ENCODE data around the gene FADD.
"Not testable (repeated sequence)": the region's sequence is repeated elsewhere in the genome, so short reads cannot be mapped to it uniquely, and the experiment has no call there.

Gene FADD

DNA sequence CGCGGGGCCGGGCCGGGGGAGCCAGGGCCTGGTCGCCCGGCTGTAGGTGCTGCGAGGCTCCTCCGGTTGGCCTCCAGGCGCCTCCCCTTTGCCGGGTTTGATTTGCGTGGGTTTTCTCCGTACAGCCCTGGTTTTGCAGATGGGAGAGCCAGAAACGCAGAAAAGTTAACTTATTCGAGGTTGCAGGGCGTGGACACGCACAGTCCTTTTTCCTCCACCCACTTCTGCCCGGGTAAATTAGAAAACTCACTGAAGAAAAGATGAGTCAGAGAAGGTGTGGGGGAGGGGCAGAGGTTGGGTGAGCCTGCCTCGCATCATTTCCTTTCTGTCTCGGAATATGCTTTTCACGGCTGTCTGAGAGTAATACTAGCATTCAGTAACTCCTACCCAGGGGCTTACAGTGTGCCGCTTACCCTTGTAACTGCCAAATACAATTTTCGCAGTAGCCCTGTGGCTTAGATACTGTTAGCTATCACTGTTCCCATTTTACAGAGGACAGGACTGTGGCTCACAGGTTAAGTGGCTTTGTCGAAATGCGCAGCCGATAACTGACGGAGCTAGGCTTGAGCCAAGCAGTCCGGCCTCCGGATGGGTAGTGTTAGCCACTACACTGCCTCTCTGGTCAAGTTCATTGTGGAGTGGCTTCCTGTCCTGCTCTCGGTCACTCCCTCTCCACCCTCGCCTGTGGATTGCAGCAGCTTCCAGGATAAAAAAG is 812 bp downstream of the FADD start:
- DNase-seq (ENCODE audit: low read depth in 4 of 4, low spot score in 1 of 4) = peak; percentile 86 to 95 (median 92)

DNA sequence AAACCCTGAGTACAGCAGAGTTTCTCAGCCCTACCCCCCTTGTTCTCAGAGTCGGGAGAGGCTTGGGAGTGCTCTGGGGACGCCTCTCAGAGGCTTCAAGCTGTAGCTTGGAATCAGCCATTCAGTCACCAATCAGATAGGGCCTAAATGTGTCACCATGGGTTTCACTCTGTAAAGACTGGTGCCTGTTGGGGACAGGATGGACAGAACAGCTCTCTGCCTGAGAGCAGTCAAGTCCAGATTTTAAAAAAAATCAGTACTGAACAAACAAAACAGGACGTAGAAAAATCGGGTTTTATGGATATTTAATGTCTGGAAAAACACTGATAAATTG is 1.3 kb downstream of the FADD start:
- peak in 1 of 4 experiments; percentile 7 for DNase-seq (ENCODE audit: low read depth in 4 of 4, low spot score in 1 of 4)

DNA sequence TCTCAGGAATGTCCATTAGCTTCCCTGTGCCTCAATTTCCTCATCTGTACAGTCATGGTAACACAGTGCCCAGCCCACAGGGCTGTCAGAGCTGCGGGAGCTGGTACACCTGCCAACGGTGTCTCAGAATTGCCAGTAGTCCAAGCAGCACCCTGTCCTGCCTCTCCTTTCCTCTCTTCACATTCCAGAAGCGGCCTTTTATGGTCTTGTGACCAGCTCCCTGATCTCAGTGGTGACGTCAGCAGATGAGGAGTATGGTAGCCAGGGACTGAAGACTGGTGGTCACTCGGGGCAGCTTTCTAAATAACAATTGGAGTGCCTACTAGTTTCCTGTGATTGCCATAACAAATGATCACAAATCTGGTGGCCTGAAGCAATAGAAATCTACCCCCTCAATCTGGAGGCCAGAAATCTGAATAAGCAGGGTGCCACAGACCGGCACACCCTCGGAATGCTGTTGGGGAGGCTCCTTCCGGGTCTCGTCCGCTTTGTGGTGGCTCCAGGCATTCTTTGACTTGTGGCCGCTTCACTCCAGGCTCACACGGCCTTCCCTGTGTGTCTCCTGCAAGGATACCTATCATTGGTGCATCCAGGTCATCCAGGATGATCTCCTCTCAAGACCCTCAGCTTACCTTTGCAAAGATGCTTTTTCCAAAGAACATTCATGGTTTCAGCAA is 2.1 kb downstream of the FADD start:
- no peak for DNase-seq (ENCODE audit: low read depth in 4 of 4, low spot score in 1 of 4)

DNA sequence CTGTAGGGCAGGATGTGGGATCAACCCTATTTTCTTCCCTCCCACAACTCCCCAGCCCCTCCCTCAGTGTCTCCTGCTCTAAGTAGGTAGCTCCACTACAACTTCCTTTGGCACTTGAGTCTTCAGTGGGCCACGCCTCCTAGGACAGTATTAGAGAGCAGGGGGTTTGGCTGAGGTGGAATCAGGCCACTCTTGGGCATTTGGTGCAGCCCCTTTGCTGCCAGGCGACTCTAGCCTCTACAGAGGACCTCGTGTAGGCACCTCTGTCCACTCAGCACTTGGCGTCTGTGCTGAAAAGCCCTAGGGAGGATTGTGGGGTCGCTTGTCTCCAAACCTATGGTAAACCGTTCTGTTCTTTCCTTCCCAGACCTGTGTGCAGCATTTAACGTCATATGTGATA is 2.7 kb downstream of the FADD start:
- no peak for DNase-seq (ENCODE audit: low read depth in 4 of 4, low spot score in 1 of 4)

DNA sequence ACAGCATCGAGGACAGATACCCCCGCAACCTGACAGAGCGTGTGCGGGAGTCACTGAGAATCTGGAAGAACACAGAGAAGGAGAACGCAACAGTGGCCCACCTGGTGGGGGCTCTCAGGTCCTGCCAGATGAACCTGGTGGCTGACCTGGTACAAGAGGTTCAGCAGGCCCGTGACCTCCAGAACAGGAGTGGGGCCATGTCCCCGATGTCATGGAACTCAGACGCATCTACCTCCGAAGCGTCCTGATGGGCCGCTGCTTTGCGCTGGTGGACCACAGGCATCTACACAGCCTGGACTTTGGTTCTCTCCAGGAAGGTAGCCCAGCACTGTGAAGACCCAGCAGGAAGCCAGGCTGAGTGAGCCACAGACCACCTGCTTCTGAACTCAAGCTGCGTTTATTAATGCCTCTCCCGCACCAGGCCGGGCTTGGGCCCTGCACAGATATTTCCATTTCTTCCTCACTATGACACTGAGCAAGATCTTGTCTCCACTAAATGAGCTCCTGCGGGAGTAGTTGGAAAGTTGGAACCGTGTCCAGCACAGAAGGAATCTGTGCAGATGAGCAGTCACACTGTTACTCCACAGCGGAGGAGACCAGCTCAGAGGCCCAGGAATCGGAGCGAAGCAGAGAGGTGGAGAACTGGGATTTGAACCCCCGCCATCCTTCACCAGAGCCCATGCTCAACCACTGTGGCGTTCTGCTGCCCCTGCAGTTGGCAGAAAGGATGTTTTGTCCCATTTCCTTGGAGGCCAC is 3.3 kb downstream of the FADD start:
- DNase-seq (ENCODE audit: low read depth in 4 of 4, low spot score in 1 of 4) = no peak

DNA sequence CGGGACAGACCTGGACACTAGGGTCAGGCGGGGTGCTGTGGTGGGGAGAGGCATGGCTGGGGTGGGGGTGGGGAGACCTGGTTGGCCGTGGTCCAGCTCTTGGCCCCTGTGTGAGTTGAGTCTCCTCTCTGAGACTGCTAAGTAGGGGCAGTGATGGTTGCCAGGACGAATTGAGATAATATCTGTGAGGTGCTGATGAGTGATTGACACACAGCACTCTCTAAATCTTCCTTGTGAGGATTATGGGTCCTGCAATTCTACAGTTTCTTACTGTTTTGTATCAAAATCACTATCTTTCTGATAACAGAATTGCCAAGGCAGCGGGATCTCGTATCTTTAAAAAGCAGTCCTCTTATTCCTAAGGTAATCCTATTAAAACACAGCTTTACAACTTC is 3.9 kb downstream of the FADD start:
- no peak for DNase-seq (ENCODE audit: low read depth in 4 of 4, low spot score in 1 of 4)

DNA sequence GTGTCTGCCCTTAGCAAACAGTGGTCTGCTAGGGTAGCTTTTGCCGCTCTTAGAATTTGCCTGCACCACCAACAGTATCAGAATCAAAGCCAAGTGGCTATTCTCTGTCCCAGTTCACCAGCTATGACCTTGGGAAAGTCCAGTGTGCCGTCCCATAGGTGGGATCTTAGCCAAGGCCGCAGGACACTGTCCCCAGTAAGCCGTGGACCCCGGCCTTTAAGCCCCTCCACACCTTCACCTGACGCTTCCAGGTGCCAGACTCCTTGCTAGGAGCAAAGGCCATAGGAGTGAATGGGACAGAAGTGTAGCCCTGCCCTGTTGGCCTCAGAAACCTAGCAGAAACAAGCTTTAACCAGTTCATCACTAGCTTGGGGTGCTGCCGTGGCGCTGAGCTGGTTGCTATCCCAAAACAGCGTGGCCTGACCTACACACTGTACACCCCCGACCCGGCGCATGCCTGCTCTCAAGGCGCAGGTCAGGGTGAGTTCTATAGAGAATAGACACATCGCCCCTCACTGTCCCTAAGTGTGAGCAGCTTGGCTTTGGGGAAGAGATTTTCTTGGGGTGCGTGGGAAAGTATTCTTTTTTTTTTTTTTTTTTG is 4.5 kb downstream of the FADD start:
- DNase-seq (ENCODE audit: low read depth in 4 of 4, low spot score in 1 of 4) = no peak

DNA sequence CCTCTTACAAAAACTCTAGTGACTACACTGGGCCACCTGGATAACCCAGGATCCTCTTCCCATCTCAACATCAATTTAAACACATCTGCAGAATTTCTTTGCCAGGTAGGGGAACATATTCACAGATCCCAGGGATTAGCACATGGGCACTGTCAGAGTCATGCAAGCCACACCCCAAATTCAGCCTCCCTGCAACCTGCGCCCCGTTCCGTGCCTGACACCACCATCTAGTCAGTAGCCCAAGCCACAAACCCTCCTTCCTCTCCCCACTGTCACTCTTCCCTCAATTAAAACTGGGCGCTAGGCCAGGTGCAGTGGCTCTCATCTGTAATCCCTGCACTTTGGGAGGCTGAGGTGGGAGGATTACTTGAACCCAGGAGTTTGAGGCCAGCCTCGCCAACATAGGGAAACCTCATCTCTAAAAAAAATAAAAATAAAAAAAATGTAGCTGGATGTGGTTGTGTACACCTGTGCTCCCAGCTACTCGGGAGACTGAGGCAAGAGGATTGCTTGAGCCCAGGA is 6.4 kb downstream of the FADD start:
- DNase-seq (ENCODE audit: low read depth in 4 of 4, low spot score in 1 of 4) = no peak

DNA sequence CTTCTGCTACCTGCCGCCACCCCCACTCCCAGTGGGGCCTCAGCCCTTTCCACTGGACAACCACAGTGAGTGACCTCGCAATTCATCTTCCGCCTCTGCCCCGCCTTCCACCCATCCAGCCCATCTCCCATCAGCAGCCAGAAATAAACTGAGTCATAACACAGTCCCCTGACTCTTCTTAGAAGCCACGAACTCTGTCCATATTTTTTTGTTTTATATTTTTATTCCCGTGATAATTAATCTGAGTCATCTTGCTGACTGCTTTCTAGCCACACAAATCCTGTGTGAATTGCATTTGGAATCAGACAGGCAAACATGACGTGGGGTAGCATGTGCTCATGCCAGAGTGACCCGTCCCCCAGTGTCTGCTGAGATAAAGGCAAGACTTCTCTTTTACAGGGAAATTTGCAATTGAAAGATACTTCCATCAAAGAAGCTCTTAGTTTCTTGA is 7.0 kb downstream of the FADD start:
- DNase-seq (ENCODE audit: low read depth in 4 of 4, low spot score in 1 of 4) = no peak

DNA sequence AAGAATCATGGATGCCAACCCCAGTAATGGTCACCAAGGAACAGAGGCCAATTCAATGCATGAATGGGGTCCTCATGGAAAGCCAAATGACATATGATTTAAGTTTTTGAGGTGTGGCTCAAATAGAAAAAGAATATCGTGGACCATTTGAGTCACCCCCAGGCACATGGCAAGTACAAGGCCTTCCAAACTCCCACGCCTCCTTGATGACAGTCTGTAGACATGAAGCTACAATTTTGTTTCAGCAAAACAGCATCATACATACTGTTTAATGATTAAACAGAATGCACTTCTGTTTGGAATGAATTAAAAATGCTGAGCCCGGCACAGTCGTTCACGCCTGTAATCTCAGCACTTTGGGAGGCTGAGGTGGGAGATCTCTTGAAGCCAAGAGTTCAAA is 7.4 kb downstream of the FADD start:
- DNase-seq (ENCODE audit: low read depth in 4 of 4, low spot score in 1 of 4) = no peak

DNA sequence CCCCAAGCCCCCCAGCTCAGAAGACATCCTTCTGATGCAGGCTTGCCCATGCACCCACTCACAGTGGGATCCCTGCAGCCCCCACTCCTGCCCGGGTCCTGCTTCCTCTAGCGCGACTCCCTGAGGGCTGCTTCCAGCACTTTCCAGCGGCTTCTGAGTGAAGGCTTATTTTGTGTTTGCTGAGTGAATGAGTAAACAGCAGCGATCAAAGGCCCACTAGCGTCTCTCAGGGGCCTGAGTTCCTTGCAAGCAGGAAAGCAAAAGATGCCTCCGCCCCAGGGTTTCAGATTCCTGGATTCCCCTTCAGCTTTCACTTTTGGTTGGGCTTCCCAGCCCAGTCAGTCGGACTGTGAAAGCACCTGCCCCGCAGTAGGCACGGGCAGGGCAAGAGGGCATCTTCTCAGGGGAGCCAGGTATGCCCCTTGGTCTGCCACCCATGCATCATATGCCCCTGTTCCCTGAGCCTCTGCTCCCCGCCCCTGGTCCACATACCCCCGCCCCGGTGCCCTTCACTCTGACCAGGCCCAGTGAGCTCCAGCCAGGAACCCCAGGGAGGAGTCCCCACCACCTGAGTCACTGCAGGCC is 9.2 kb downstream of the FADD start:
- DNase-seq (ENCODE audit: low read depth in 4 of 4, low spot score in 1 of 4) = no peak

DNA sequence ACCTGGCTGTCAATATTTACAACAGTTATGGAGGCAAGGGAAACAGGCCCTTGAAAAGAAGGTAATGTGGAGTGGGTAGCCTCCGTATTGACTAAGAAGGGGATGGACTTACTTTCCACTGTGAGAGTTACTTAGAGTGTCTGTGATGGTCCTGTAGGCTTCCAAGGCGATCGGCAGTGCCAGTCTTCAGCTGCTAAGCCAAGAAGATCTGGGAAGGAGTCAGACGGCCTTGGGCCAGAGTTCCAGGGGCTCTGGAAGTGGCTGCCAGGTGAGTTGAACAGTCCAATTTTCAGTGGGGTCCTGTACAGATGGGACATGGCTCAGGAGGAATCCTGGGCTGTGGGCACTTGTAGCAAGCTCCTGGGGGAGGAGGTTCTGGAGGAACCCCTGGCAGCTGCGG is 14.3 kb downstream of the FADD start:
- DNase-seq (ENCODE audit: low read depth in 4 of 4, low spot score in 1 of 4) = not testable (repeated sequence)

DNA sequence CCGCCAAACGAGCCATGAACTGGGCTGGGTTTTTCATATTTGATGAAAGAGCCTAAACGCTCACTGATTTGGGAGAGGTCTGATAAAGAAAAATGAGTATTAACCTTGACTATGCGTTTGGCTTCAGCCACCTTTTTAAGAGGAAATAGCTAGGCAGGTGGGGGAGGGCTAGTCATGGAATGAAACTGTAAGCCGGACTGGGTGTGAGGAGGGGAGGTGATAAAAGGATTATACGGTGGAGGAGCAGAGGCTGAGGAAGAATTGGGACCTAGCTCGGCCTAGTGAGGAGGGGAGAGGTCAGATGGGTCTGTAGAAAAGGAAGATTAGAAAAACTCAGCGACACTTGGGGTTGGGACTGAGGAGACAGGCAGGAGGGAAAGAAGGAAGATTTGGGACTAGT is 15.0 kb downstream of the FADD start:
- DNase-seq (ENCODE audit: low read depth in 4 of 4, low spot score in 1 of 4) = not testable (repeated sequence)

DNA sequence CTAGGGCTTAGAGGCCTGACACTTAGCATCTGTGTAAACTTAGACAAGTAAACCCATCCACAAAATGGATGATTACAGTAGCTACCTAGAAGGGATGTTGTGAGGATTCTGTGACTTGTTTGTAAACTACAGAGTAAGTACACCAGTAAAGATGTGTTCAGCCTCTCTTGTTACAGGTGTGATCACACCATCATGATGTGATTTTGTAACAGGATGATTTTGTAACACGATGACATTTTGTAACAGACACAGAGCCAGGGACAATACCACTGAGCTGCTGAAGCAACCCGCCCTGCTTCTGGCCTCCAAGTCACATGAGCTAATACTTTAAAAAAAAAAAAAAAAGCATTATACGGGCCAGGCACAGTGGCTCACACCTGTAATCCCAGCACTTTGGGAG is 17.0 kb downstream of the FADD start:
- DNase-seq (ENCODE audit: low read depth in 4 of 4, low spot score in 1 of 4) = no peak

DNA sequence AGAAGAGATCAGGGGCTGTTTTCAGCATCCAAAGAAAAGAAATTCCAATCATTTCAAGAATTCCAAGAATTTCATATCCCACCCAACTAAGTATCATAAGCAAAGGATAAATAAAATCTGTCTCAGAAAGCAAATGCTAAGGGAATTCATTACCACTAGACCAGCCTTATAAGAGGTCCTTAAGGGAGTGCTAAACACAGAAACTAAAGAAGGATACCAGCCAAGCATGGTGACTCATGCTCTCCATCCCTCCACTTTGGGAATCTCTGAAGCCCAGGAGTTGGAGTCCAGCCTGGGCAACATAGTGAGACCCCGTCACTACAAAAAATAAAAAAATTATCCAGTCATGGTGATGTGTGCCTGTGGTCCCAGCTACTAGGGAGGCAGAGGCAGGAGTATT is 17.8 kb downstream of the FADD start:
- DNase-seq (ENCODE audit: low read depth in 4 of 4, low spot score in 1 of 4) = no peak

DNA sequence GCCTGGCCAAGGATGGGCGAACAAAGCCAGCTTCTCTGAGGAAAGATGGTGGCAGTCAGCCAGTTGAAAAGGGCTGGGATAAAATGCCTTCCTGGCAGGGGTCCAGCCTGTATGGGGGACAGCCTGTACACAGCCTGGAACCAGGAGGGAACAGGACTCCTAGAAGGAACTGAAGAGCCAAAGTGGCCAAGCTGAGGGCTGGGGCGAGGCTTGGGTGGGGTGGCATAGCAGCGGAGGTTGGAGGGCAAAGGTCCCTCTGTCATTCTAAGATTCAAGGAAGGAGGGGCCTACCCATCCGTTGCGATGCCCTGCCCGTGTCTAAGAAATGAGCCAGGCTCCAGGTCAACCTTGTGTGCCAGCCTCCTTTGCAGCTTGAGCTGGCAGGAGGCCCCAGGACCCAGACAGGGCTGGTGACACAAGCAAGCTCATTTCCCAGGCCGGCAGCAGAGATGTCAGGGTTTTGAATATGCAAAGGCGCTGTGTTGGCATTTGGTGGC is 22.6 kb downstream of the FADD start:
- DNase-seq (ENCODE audit: low read depth in 4 of 4, low spot score in 1 of 4) = no peak

DNA sequence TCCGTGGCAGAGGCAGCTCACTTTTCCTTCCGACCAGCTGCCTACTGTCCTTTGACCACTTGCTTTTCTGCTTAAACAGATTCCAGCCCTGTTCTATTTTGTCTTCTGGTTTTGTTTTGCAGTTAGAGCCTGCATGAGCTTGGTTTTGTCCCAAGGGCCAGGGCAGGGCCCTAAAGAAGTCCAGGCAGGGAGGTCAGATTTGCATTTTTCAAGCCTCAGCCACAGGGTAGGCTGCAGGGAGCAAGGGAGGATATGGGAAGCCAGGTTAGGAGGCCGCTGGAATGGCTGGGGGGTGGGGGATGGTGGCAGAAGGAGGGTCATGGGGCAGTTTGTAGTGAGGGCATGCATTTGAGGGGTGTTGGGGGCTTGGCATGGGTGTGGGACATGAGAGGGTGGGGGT is 23.1 kb downstream of the FADD start:
- no peak for DNase-seq (ENCODE audit: low read depth in 4 of 4, low spot score in 1 of 4)

DNA sequence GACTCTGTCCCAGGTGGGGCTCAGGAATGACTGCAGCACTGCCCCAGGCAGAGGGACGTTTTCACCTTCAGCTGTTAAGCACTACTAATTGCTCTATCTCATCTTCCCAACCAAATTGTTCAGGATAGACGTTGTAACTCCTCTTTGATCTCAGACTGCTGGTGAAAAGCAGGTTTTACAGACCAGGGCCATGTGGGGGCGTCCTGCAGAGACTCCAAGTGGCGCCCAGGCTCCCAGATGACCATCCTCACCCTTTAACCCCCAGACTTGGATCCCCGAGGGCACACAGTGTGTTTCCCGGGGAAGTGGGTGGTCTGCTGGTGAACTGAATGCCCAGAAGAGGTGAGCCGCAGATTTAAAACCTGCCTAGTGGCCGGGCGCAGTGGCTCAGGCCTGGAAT is 23.9 kb downstream of the FADD start:
- no peak for DNase-seq (ENCODE audit: low read depth in 4 of 4, low spot score in 1 of 4)

DNA sequence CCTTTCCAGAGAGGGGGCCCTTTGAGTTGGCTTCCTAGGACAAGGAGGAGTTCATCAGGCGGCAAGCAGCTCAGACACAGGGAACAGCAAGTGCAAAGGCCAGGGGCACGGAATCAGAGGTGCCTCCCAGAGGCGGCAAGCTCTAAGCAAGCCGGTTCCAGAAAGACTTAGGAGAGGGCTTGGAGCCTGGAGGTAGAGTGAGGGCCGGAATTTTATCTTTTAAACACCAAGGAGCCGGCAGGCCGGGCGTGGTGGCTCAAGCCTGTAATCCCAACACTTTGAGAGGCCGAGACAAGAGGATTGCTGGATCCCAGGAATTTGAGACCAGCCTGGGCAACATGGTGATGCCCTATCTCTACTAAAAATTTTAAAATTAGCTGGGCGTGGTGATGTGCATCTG is 26.6 kb downstream of the FADD start:
- DNase-seq (ENCODE audit: low read depth in 4 of 4, low spot score in 1 of 4) = no peak

DNA sequence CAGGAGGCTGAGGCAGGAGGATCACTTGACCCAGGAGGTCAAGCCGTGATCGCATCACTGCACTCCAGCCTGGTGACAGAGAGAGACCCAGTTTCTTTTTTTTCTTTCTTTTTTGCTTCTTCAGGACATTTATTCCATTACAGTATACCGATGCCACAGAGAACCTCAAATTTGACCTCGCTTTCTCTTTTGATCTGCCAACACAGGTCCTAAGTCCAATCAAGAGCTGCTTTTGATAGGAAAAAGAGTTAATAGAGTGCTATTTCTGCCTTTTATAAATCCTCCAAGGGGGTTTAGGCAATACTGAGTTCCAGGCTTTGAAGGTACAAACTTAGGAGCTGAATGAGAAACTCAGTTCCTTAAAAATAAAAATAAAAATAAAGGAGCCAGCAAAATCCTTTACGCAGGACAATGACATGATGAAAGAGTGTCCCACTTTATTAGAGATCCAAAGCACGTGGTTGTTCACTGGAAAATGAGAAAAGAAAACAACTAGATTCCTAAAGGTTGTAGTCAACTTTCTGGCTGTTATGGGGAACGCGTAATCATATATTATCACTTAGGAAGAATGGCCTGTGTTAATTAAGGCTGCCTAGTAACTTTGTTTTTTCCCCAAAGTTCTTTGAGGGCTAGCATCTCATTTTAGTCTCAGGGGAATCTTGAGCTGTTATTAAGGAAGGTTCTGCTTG is 27.2 kb downstream of the FADD start:
- DNase-seq (ENCODE audit: low read depth in 4 of 4, low spot score in 1 of 4) = no peak

All from stimulated activated CD4-positive, alpha-beta T cell treated with anti-CD3 and anti-CD28 coated beads, Interleukin-1b, Interleukin-23, amount 100 ng/mL, for 24 hours (primary cell).